RWPE2 (cell line): Measurements from ENCODE around the gene FANCD2OS.
"Not testable (repeated sequence)": the region's sequence is repeated elsewhere in the genome, so short reads cannot be mapped to it uniquely, and the experiment has no call there.

Experiments used
- ATAC-seq: fragments of 200-7000 bp; cut with Tn5 transposase; 3 replicates; pipeline ENCODE4 v1.9.1; 2021; ENCODE audit warnings: low read depth
- DNase-seq: peaks from one replicate; pipeline ENCODE4 v3.0.0-alpha.2; 2020; ENCODE audit warnings: low spot score
- H3K27ac ChIP-seq: fragments of 450-650 bp; 2 replicates; pipeline ENCODE4 v1.5.1; 2017; ENCODE audit warnings: mild to moderate bottlenecking; ENCODE audit not compliant: poor library complexity, severe bottlenecking
- H3K27me3 ChIP-seq: fragments of 250-450 bp; sonication (Bioruptor Pico); 2 replicates; pipeline ENCODE4 v1.5.1; 2021; ENCODE audit warnings: mild to moderate bottlenecking, moderate library complexity; ENCODE audit not compliant: insufficient read depth, poor library complexity, severe bottlenecking
- H3K36me3 ChIP-seq: fragments of 250-450 bp; sonication (Bioruptor Pico); 2 replicates; pipeline ENCODE4 v1.5.1; 2020; ENCODE audit warnings: low read depth, mild to moderate bottlenecking, moderate library complexity
- H3K4me1 ChIP-seq: fragments of 250-450 bp; sonication (Bioruptor Pico); 2 replicates; pipeline ENCODE4 v1.5.1; 2021; ENCODE audit warnings: mild to moderate bottlenecking, moderate library complexity; ENCODE audit not compliant: insufficient read depth, poor library complexity, severe bottlenecking
- H3K4me3 ChIP-seq: fragments of 250-450 bp; sonication (Bioruptor Pico); 2 replicates; pipeline ENCODE4 v1.5.1; 2021; ENCODE audit warnings: mild to moderate bottlenecking, moderate library complexity; ENCODE audit not compliant: severe bottlenecking
- H3K9me3 ChIP-seq: fragments of 250-450 bp; sonication (Bioruptor Pico); 2 replicates; pipeline ENCODE4 v1.5.1; 2021; ENCODE audit warnings: mild to moderate bottlenecking, moderate library complexity; ENCODE audit not compliant: severe bottlenecking
- TF ChIP-seq, protein P1 (sequence below): fragments of 450-650 bp; IDR thresholded peaks from one replicate; pipeline ENCODE4 v1.5.1; 2017; ENCODE audit warnings: mild to moderate bottlenecking, moderate library complexity; ENCODE audit not compliant: poor library complexity, severe bottlenecking

The FANCD2OS gene

DNA sequence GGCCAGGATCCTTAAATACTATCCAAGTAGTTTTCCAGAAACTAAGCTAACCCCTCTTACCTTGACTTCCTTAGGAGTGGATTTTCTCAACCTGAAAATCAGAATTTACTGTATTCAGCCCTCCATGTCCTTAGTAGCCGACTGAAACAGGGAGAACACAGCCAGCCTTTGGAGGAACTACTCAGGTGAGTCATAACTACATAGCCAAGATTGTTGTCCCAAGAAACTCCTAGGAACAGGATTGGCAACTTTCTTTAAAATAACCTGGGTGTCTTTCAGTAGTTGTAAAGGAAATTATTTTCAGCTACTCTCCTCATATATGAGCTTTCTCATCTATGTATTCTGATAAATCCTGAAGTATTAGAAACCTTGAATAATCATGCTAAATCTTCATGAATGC lies 22.3 kb downstream of the FANCD2OS start:
- Histone ChIP-seq H3K4me1 (peaks cover 4% of the 10 kb centered on the region), H3K36me3 (peaks cover 84% of the 10 kb centered on the region), H3K27ac (no peak overlapping the region), H3K4me3 (no peak overlapping the region), H3K27me3 (no peaks in the 10 kb centered on the region), H3K9me3 (no peaks in the 10 kb centered on the region)
- DNase-seq (no peak), ATAC-seq (0 out of 3 replicates have a peak, but pooled peaks have one; percentile 38)
- TF ChIP-seq, protein P1, sequence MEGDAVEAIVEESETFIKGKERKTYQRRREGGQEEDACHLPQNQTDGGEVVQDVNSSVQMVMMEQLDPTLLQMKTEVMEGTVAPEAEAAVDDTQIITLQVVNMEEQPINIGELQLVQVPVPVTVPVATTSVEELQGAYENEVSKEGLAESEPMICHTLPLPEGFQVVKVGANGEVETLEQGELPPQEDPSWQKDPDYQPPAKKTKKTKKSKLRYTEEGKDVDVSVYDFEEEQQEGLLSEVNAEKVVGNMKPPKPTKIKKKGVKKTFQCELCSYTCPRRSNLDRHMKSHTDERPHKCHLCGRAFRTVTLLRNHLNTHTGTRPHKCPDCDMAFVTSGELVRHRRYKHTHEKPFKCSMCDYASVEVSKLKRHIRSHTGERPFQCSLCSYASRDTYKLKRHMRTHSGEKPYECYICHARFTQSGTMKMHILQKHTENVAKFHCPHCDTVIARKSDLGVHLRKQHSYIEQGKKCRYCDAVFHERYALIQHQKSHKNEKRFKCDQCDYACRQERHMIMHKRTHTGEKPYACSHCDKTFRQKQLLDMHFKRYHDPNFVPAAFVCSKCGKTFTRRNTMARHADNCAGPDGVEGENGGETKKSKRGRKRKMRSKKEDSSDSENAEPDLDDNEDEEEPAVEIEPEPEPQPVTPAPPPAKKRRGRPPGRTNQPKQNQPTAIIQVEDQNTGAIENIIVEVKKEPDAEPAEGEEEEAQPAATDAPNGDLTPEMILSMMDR, result no peak

DNA sequence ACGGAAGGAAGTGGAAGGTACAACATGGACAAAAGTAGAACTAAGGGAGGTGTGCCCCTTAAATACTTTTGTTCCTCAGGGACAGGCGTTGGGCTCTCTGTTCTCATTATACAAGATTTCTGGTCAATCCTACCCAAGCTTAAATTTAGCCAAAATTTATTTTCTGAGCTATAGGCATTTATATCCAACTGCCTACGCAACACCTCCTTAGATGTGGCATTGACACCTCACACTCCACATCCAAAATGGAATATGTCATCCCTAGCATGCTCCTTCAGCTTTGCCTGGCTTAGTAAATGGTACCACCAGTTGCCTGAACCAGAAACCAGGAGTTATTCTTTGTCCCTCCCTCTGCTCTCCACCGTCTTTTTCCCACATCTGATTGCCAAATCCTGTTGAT lies 26.2 kb downstream of the FANCD2OS start:
- H3K4me1 ChIP-seq, result no peaks in the 10 kb centered on the region
- ATAC-seq, result no peak
- DNase-seq, result no peak
- no peaks in the 10 kb centered on the region for H3K27me3 ChIP-seq
- peaks cover 87% of the 10 kb centered on the region for H3K36me3 ChIP-seq
- H3K27ac ChIP-seq, result no peak overlapping the region
- TF ChIP-seq, protein P1, result no peak
- H3K4me3 ChIP-seq, result no peak overlapping the region
- H3K9me3 ChIP-seq, result no peaks in the 10 kb centered on the region

DNA sequence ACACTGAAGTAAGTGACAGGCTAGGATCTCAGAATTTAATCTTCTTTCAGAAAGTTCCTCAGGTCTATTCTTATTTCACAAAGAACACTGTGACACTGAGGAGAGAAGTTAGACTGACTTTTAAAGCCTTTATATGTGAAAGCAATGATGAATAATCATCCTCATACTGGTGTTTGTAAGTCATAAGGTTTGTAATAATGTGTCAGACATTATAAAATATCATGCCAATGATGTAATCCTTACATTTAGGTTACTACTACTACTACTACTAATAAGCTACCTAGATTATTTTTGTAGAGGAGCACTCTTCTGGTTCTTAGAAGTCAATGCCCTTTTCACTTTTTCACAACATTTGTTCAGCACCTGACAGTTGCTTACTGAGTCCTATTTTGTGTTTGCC lies 33.4 kb downstream of the FANCD2OS start:
- H3K27me3 ChIP-seq, result no peaks in the 10 kb centered on the region
- TF ChIP-seq, protein P1, result no peak
- ATAC-seq, result no peak
- H3K36me3 ChIP-seq, result peaks cover 67% of the 10 kb centered on the region
- DNase-seq, result no peak
- H3K27ac ChIP-seq, result no peak overlapping the region
- H3K4me3 ChIP-seq, result no peak overlapping the region
- no peaks in the 10 kb centered on the region for H3K4me1 ChIP-seq
- no peaks in the 10 kb centered on the region for H3K9me3 ChIP-seq

DNA sequence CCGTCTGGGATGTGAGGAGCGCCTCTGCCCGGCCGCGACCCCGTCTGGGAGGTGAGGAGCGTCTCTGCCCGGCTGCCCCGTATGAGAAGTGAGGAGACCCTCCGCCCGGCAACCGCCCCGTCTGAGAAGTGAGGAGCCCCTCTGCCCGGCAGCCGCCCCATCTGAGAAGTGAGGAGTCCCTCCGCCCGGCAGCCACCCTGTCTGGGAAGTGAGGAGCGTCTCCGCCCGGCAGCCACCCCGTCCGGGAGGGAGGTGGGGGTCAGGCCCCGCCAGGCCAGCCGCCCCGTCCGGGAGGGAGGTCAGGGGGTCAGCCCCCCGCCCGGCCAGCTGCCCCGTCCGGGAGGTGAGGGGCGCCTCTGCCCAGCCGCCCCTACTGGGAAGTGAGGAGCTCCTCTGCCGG lies 38.0 kb downstream of the FANCD2OS start:
- H3K27ac ChIP-seq, H3K4me3 ChIP-seq, ATAC-seq, H3K9me3 ChIP-seq, DNase-seq, H3K4me1 ChIP-seq, H3K27me3 ChIP-seq: not testable (repeated sequence)
- H3K36me3 ChIP-seq, result peaks cover 59% of the 10 kb centered on the region

DNA sequence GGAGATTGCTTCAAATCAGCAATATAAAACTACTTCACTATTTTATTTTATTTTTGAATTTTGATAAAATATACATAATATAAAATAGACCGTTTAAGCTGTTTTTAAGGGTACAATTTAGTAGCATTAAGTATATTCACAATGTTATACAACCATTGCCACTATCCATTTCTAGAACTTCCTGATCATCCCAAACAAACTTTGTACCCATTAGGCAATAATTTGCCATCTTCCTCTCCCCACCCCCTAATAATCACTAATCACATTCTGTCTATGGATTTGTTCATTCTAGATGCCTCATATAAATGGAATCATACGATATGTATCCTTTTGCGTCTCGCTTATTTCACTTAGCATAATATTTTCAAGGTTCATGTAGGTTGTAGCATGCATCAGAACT lies 53.0 kb downstream of the FANCD2OS start:
- DNase-seq, result no peak
- Histone ChIP-seq H3K27ac (no peak overlapping the region), H3K4me1 (no peaks in the 10 kb centered on the region), H3K36me3 (peaks cover 60% of the 10 kb centered on the region), H3K9me3 (no peaks in the 10 kb centered on the region), H3K27me3 (no peaks in the 10 kb centered on the region), H3K4me3 (no peak overlapping the region)
- TF ChIP-seq, protein P1, result no peak
- no peak for ATAC-seq
